ENCODE data around the gene LEAP2. TPM values are rescaled to one million over a fixed set of nuclear protein-coding genes. Genes with fewer than 3 reads are reported as not detected.
A peak's percentile ranks its signal among the peaks of the same experiment; 100 is the strongest.

Gene LEAP2
- total and polyA plus RNA-seq, 2 of the 4 experiments (the other 2 are of a cell fraction): under 0.01 to 0.36 TPM

DNA sequence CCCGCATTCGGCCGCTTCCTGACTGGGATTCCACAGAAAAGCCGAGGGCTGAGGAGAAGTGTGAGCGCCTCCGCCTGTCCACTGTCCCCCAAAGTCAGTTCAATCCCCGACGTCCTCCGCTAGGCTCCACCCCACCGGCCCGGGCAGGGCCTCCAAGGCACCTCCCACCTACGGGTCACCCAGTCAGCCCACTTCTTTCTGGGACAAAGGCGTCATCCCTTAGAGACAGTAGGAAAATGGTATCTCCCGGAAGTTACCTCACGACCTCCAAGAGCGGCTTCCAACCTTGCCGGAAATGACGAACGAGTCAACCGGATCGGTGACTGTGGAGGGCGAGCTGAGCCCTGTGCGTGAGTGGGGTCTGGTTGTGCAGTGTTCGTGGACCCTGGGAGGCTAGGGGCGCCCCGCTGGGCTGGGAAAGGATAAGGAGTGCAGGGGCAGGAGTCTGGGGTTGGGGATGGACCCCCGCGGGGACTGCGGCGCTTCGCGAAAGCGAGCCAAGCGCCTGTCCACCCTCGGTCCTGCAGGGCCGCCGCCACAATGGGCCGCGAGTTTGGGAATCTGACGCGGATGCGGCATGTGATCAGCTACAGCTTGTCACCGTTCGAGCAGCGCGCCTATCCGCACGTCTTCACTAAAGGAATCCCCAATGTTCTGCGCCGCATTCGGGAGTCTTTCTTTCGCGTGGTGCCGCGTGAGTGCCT is 7.0 kb upstream of the LEAP2 start, which contains the start of the genes GDF9 and UQCRQ (continued):
- TF ChIP-seq, protein P1, sequence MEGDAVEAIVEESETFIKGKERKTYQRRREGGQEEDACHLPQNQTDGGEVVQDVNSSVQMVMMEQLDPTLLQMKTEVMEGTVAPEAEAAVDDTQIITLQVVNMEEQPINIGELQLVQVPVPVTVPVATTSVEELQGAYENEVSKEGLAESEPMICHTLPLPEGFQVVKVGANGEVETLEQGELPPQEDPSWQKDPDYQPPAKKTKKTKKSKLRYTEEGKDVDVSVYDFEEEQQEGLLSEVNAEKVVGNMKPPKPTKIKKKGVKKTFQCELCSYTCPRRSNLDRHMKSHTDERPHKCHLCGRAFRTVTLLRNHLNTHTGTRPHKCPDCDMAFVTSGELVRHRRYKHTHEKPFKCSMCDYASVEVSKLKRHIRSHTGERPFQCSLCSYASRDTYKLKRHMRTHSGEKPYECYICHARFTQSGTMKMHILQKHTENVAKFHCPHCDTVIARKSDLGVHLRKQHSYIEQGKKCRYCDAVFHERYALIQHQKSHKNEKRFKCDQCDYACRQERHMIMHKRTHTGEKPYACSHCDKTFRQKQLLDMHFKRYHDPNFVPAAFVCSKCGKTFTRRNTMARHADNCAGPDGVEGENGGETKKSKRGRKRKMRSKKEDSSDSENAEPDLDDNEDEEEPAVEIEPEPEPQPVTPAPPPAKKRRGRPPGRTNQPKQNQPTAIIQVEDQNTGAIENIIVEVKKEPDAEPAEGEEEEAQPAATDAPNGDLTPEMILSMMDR (conservative IDR thresholded peaks at IDR 0.05; ENCODE audit: low read depth, low read length): peak; percentile 46
- TF ChIP-seq FOS (IDR thresholded peaks at IDR 0.05; ENCODE audit: low read depth, low read length) (no peak), RFX5 (IDR thresholded peaks at IDR 0.05; ENCODE audit: low read depth, low read length) (no peak)
